ENCODE results near the gene TRIP4.

Gene TRIP4

DNA sequence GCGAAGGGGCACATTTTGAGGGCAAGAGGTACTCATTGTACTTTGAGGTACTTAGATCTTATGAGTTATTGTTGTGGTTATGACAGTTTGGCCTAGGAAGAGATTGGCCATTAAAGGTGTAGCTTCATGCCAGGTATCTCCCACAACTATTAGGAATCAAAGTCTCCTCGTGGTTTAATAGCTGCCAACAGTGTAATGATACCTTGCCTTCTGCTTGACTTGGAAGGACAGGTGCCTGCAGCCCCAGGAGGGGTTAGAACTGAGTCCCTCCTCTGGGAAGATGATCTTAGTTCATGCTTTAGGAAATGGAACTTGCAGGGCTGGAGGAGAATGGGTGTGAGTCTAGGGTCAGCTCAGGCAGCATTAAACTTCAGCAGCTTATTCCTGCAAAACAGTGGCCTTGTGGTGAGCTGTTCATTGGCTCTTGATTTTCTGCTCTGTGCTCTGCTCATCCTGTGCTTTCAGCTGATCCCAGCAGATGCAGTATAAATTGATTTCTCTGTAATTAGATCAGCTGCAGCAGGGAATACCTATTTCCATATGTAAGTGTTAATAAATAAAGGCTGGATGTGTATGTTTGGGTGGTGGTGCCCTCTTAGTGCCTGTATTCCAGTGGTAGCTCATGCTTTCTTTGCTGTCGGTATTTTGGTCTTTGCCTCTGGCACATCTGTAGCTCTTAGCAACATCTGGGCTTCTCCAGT lies 113.2 kb downstream of the TRIP4 start:
- in situ Hi-C loops (cut with MboI; ENCODE audit: low sequenced_read_pairs, unreplicated experiment): no loop called here
- TF ChIP-seq, protein P1, sequence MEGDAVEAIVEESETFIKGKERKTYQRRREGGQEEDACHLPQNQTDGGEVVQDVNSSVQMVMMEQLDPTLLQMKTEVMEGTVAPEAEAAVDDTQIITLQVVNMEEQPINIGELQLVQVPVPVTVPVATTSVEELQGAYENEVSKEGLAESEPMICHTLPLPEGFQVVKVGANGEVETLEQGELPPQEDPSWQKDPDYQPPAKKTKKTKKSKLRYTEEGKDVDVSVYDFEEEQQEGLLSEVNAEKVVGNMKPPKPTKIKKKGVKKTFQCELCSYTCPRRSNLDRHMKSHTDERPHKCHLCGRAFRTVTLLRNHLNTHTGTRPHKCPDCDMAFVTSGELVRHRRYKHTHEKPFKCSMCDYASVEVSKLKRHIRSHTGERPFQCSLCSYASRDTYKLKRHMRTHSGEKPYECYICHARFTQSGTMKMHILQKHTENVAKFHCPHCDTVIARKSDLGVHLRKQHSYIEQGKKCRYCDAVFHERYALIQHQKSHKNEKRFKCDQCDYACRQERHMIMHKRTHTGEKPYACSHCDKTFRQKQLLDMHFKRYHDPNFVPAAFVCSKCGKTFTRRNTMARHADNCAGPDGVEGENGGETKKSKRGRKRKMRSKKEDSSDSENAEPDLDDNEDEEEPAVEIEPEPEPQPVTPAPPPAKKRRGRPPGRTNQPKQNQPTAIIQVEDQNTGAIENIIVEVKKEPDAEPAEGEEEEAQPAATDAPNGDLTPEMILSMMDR (IDR thresholded peaks at IDR 0.05; ENCODE audit: borderline replicate concordance, control extremely low read depth, extremely low read depth, insufficient read depth, missing control alignments): no peak
- DNase-seq (ENCODE audit: low spot score): no peak

DNA sequence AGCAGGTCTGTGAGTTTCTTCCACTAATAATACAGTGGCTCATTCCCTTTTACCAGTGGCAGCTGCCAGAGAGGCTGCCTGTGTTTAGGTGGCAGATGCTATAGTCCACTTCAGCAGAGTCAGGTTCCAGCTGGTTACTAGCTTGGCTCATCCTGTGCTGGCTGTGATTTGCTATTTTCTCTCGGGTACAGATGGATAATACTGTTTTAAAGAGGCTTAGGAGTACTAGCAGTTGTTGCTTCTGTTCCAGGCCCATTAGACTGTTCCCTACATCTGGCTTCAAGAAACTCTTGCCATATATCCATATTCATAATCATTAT lies 113.7 kb downstream of the TRIP4 start:
- TF ChIP-seq, protein P1 (IDR thresholded peaks at IDR 0.05; ENCODE audit: borderline replicate concordance, control extremely low read depth, extremely low read depth, insufficient read depth, missing control alignments): no peak
- DNase-seq (ENCODE audit: low spot score): no peak
- in situ Hi-C loops (cut with MboI; ENCODE audit: low sequenced_read_pairs, unreplicated experiment): no loop called here

DNA sequence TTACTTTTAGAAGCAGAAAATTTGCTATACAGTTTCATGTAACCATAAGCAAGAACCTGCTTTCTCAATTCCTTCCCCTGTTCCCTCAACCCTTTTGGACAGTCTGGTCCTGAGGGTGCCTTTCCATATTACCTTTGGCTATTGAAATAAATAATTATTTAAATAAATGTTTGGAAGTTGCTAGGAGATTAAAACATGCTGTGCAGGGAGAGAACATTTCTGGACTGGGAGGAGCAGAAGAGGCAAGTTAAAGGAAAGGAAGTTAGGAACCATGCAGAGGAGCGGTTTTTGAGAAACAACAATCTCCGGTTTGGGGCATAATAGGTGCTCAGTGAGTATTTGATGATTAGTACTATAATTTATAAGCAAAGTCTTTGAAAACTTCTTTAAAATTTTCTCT lies 114.5 kb downstream of the TRIP4 start:
- DNase-seq (ENCODE audit: low spot score): no peak
- in situ Hi-C loops (cut with MboI; ENCODE audit: low sequenced_read_pairs, unreplicated experiment): no loop called here
- TF ChIP-seq, protein P1 (IDR thresholded peaks at IDR 0.05; ENCODE audit: borderline replicate concordance, control extremely low read depth, extremely low read depth, insufficient read depth, missing control alignments): no peak

DNA sequence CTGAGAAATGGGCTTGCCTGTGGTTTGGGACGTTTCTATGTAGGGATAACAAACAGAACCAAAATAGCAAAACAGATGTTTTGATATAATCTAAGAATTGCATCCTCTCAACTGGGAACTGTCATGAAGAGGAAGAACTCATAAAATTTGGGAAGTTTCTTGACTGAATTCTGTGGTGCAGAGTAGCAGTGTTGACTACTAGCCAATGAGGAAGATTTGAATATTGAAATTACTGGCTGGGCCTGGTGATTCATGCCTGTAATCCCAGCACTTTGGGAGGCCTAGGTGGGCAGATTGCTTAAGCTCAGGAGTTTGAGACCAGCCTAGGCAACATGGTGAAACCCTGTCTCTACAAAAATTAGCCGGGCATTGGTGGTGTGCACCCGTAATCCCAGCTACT lies 114.9 kb downstream of the TRIP4 start:
- no peak for DNase-seq (ENCODE audit: low spot score)
- TF ChIP-seq, protein P1 (IDR thresholded peaks at IDR 0.05; ENCODE audit: borderline replicate concordance, control extremely low read depth, extremely low read depth, insufficient read depth, missing control alignments): no peak
- in situ Hi-C loops (cut with MboI; ENCODE audit: low sequenced_read_pairs, unreplicated experiment): no loop called here

DNA sequence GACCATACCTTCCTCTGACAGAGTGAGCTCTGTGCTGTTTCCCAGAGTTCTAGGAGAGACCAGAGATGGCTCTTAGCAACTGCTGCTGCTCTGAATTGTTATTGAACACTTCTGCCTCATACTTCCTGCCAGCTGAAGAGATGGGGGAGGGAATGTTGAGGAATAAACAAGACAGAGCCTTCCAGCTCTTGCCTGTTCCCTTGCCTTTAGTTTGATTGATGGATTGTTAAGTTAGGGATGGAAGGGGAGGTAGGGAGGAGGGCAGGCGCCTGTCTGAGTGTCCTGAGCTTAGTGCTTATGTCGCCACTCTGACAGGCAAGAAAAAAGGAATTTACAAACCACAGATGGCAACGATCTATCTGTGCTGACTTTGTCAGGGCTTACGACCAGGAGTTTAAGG lies 115.6 kb downstream of the TRIP4 start:
- in situ Hi-C loops (cut with MboI; ENCODE audit: low sequenced_read_pairs, unreplicated experiment): no loop called here
- no peak for DNase-seq (ENCODE audit: low spot score)
- TF ChIP-seq, protein P1 (IDR thresholded peaks at IDR 0.05; ENCODE audit: borderline replicate concordance, control extremely low read depth, extremely low read depth, insufficient read depth, missing control alignments): no peak

DNA sequence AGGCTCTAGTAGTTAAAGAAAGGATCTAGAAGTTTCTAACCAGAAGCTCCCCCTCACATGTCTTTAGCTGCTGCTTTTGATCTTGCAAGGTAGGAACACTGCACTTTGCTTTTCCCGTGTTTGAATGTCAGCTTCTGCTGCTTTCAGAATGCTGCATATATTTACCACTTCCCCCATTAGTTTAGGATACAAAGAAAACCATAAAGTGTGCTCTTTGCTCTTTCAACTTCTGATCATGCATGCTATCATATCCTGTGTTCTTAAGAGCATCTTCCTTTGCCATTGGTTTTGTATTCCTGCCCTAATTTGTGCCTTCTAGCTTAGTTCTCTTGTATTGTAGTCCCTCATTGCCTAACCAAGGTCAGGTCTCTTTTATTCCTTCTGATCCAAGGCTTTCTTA lies 116.0 kb downstream of the TRIP4 start:
- no peak for DNase-seq (ENCODE audit: low spot score)
- TF ChIP-seq, protein P1 (IDR thresholded peaks at IDR 0.05; ENCODE audit: borderline replicate concordance, control extremely low read depth, extremely low read depth, insufficient read depth, missing control alignments): no peak
- in situ Hi-C loops (cut with MboI; ENCODE audit: low sequenced_read_pairs, unreplicated experiment): no loop called here
